HG03039 (cell line): Measurements from ENCODE around the gene DDAH1.

Experiments
- ATAC-seq: cut with Tn5 transposase; IDR thresholded peaks from one replicate; pipeline ENCODE4 v1.9.1; 2021; ENCODE audit warnings: mild to moderate bottlenecking, moderate library complexity; ENCODE audit not compliant: unreplicated experiment

The DDAH1 gene

GRCh38 chr1:85445906-85446305, 19.1 kb downstream of the DDAH1 start:
- ATAC-seq = no peak

GRCh38 chr1:85444381-85444780, 20.6 kb downstream of the DDAH1 start:
- no peak for ATAC-seq

GRCh38 chr1:85440612-85441011, 24.3 kb downstream of the DDAH1 start:
- no peak for ATAC-seq

- ATAC-seq = no peak
Measured at GRCh38 chr1:85438353-85438752, 26.6 kb downstream of the DDAH1 start.

- no peak for ATAC-seq
Measured at GRCh38 chr1:85437139-85437538, 27.8 kb downstream of the DDAH1 start.

- ATAC-seq = no peak
Measured at GRCh38 chr1:85433096-85433495, 31.9 kb downstream of the DDAH1 start.

GRCh38 chr1:85428471-85429089, 36.4 kb downstream of the DDAH1 start:
- ATAC-seq = no peak

- ATAC-seq = no peak
Measured at GRCh38 chr1:85427849-85428248, 37.1 kb downstream of the DDAH1 start.

GRCh38 chr1:85427331-85427730, 37.6 kb downstream of the DDAH1 start:
- no peak for ATAC-seq

- no peak for ATAC-seq
Measured at GRCh38 chr1:85421179-85421578, 43.8 kb downstream of the DDAH1 start.

- no peak for ATAC-seq
Measured at GRCh38 chr1:85420199-85420598, 44.8 kb downstream of the DDAH1 start.

- ATAC-seq = no peak
Measured at GRCh38 chr1:85417876-85418275, 47.1 kb downstream of the DDAH1 start.

GRCh38 chr1:85417017-85417416, 47.9 kb downstream of the DDAH1 start:
- no peak for ATAC-seq

GRCh38 chr1:85413169-85413568, 51.8 kb downstream of the DDAH1 start:
- ATAC-seq = no peak

GRCh38 chr1:85411567-85412305, 53.2 kb downstream of the DDAH1 start:
- ATAC-seq = no peak

GRCh38 chr1:85409516-85409915, 55.4 kb downstream of the DDAH1 start:
- no peak for ATAC-seq

- ATAC-seq = no peak
Measured at GRCh38 chr1:85407746-85408377, 57.1 kb downstream of the DDAH1 start.

- ATAC-seq = no peak
Measured at GRCh38 chr1:85406887-85407533, 57.9 kb downstream of the DDAH1 start.

GRCh38 chr1:85406081-85406480, 58.9 kb downstream of the DDAH1 start:
- no peak for ATAC-seq

- no peak for ATAC-seq
Measured at GRCh38 chr1:85404408-85404807, 60.6 kb downstream of the DDAH1 start.

- ATAC-seq = no peak
Measured at GRCh38 chr1:85398391-85399064, 66.4 kb downstream of the DDAH1 start.
